Measurements from ENCODE around the gene SLC8B1. TPM values are rescaled to one million over a fixed set of nuclear protein-coding genes. Genes with fewer than 3 reads are reported as not detected.

The SLC8B1 gene
- total RNA-seq, 6 experiments from 2014 or later: 12.6 to 32.7 (median 21.5) TPM

- Histone ChIP-seq H3K4me3 (no peak overlapping the region), H3K27me3 (no peaks in the 10 kb centered on the region), H3K4me1 (peaks cover 0 to 9% (median 4%) of the 10 kb centered on the region in 4 donors), H3K36me3 (peaks cover 0 to 80% (median 18%) of the 10 kb centered on the region in 4 donors), H3K9me3 (no peaks in the 10 kb centered on the region), H3K27ac (no peak overlapping the region)
- 79% methylated on average over 6 of the region's 6 CpGs for WGBS (ENCODE audit: insufficient coverage, low coverage, low lambda C conversion rate, missing lambda C conversion rate)
- no peak for DNase-seq
- ATAC-seq: no peak
- TF ChIP-seq CTCF (IDR thresholded peaks at IDR 0.05) (no peak), POLR2A (IDR thresholded peaks at IDR 0.05) (no peak)
- intact Hi-C loops (cut with DNase I): loop anchor here in 1 of 2 donors (10.0 kb wide), 1 partner anchor 97 kb away; no protein-coding TSS in a partner anchor
Measured at GRCh38 chr12:113292091-113292490, 42.8 kb downstream of the SLC8B1 start.

GRCh38 chr12:113291586-113291985 is 43.3 kb downstream of the SLC8B1 start:
- Histone ChIP-seq H3K4me1 (peaks cover 0 to 4% (median 2%) of the 10 kb centered on the region in 4 donors), H3K4me3 (no peak overlapping the region), H3K27ac (no peak overlapping the region), H3K9me3 (no peaks in the 10 kb centered on the region), H3K27me3 (no peaks in the 10 kb centered on the region), H3K36me3 (peaks cover 0 to 84% (median 18%) of the 10 kb centered on the region in 4 donors)
- DNase-seq (no peak), ATAC-seq (no peak)
- no peak for TF ChIP-seq POLR2A (IDR thresholded peaks at IDR 0.05)
- TF ChIP-seq CTCF (IDR thresholded peaks at IDR 0.05): no peak
- intact Hi-C loops (cut with DNase I): loop anchor here in 1 of 2 donors (10.0 kb wide), 1 partner anchor 97 kb away; no protein-coding TSS in a partner anchor
- WGBS (ENCODE audit: insufficient coverage, low coverage, low lambda C conversion rate, missing lambda C conversion rate): 84% methylated on average over 14 of the region's 17 CpGs

- intact Hi-C loops (cut with DNase I): loop anchor here in 1 of 2 donors (10.0 kb wide), 1 partner anchor 96 kb away; no protein-coding TSS in a partner anchor
- H3K27me3 ChIP-seq: no peaks in the 10 kb centered on the region
- WGBS (ENCODE audit: insufficient coverage, low coverage, low lambda C conversion rate, missing lambda C conversion rate): no CpG with 5 or more reads among the region's 5 CpGs
- no peak overlapping the region for H3K27ac ChIP-seq
- TF ChIP-seq CTCF (IDR thresholded peaks at IDR 0.05): no peak
- TF ChIP-seq POLR2A (IDR thresholded peaks at IDR 0.05): no peak
- H3K4me3 ChIP-seq: no peak overlapping the region
- ATAC-seq (no peak), DNase-seq (no peak)
- no peaks in the 10 kb centered on the region for H3K4me1 ChIP-seq
- no peaks in the 10 kb centered on the region for H3K9me3 ChIP-seq
- peaks cover 0 to 86% (median 15%) of the 10 kb centered on the region in 4 donors for H3K36me3 ChIP-seq
Measured at GRCh38 chr12:113290506-113290905, 44.4 kb downstream of the SLC8B1 start.

GRCh38 chr12:113289361-113289760 is 45.5 kb downstream of the SLC8B1 start:
- intact Hi-C loops (cut with DNase I): no loop called here
- DNase-seq (no peak), ATAC-seq (no peak)
- no peaks in the 10 kb centered on the region for H3K27me3 ChIP-seq
- TF ChIP-seq POLR2A (IDR thresholded peaks at IDR 0.05): no peak
- H3K36me3 ChIP-seq: peaks cover 0 to 87% (median 17%) of the 10 kb centered on the region in 4 donors
- no peaks in the 10 kb centered on the region for H3K4me1 ChIP-seq
- no peaks in the 10 kb centered on the region for H3K9me3 ChIP-seq
- 90% methylated on average over 2 of the region's 2 CpGs for WGBS (ENCODE audit: insufficient coverage, low coverage, low lambda C conversion rate, missing lambda C conversion rate)
- H3K27ac ChIP-seq: no peak overlapping the region
- no peak overlapping the region for H3K4me3 ChIP-seq

GRCh38 chr12:113287899-113288282 is 47.0 kb downstream of the SLC8B1 start:
- intact Hi-C loops (cut with DNase I): no loop called here
- Histone ChIP-seq H3K27me3 (no peaks in the 10 kb centered on the region), H3K4me1 (no peaks in the 10 kb centered on the region), H3K4me3 (no peak overlapping the region), H3K36me3 (peaks cover 0 to 88% (median 21%) of the 10 kb centered on the region in 4 donors), H3K9me3 (no peaks in the 10 kb centered on the region), H3K27ac (no peak overlapping the region)
- DNase-seq (no peak), ATAC-seq (no peak)
- no peak for TF ChIP-seq POLR2A (IDR thresholded peaks at IDR 0.05)
- no peak for TF ChIP-seq CTCF (IDR thresholded peaks at IDR 0.05)
- 95% methylated on average over 7 of the region's 19 CpGs for WGBS (ENCODE audit: insufficient coverage, low coverage, low lambda C conversion rate, missing lambda C conversion rate)

Measured in right lobe of liver (tissue), 6 donors.